Measurements from ENCODE around the gene HIPK2. TPM values are rescaled to one million over a fixed set of nuclear protein-coding genes. Genes with fewer than 3 reads are reported as not detected.

HIPK2 gene
- total RNA-seq, 1 experiment from 2014 or later = 30.7 TPM

GRCh38 chr7:139700505-139701235 is 77.1 kb downstream of the HIPK2 start:
- POLR2A ChIA-PET (ENCODE audit: low non-redundant PET) = no interaction called here
- Histone ChIP-seq H3K9me3 (ENCODE audit: low read depth, low read length, poor library complexity, severe bottlenecking) (no peaks in the 10 kb centered on the region), H3K4me3 (ENCODE audit: low read depth, low read length, poor library complexity, severe bottlenecking) (no peak overlapping the region), H3K27ac (ENCODE audit: low read depth, low read length, poor library complexity, severe bottlenecking) (no peak overlapping the region), H3K4me1 (ENCODE audit: insufficient read depth, low read length, poor library complexity, severe bottlenecking) (no peaks in the 10 kb centered on the region), H3K36me3 (ENCODE audit: insufficient read depth, low read length, poor library complexity, severe bottlenecking) (no peaks in the 10 kb centered on the region), H3K27me3 (replicated peaks; ENCODE audit: insufficient read depth, low read depth, low read length, poor library complexity) (no peaks in the 10 kb centered on the region)
- CTCF ChIA-PET = no interaction called here
- TF ChIP-seq CTCF (conservative IDR thresholded peaks at IDR 0.05; ENCODE audit: low read depth, low read length) = no peak
- no peak for TF ChIP-seq EZH2 (IDR thresholded peaks at IDR 0.05; ENCODE audit: borderline replicate concordance, low read depth, low read length, poor library complexity, severe bottlenecking)
- DNase-seq (ENCODE audit: low spot score) = no peak
- BruUV-seq (replicated peaks) = no TSS peak
- intact Hi-C loops (cut with micrococcal nuclease; ENCODE audit: unreplicated experiment) = no loop called here

GRCh38 chr7:139699640-139700504 is 77.9 kb downstream of the HIPK2 start:
- H3K27ac ChIP-seq (ENCODE audit: low read depth, low read length, poor library complexity, severe bottlenecking) = no peak overlapping the region
- no peak for DNase-seq (ENCODE audit: low spot score)
- no peaks in the 10 kb centered on the region for H3K9me3 ChIP-seq (ENCODE audit: low read depth, low read length, poor library complexity, severe bottlenecking)
- ChIA-PET POLR2A (ENCODE audit: low non-redundant PET) (no interaction called here), CTCF (no interaction called here)
- no peaks in the 10 kb centered on the region for H3K36me3 ChIP-seq (ENCODE audit: insufficient read depth, low read length, poor library complexity, severe bottlenecking)
- intact Hi-C loops (cut with micrococcal nuclease; ENCODE audit: unreplicated experiment) = no loop called here
- TF ChIP-seq EZH2 (IDR thresholded peaks at IDR 0.05; ENCODE audit: borderline replicate concordance, low read depth, low read length, poor library complexity, severe bottlenecking) (no peak), CTCF (conservative IDR thresholded peaks at IDR 0.05; ENCODE audit: low read depth, low read length) (no peak)
- BruUV-seq (replicated peaks) = no TSS peak
- no peaks in the 10 kb centered on the region for H3K4me1 ChIP-seq (ENCODE audit: insufficient read depth, low read length, poor library complexity, severe bottlenecking)
- H3K27me3 ChIP-seq (replicated peaks; ENCODE audit: insufficient read depth, low read depth, low read length, poor library complexity) = no peaks in the 10 kb centered on the region
- H3K4me3 ChIP-seq (ENCODE audit: low read depth, low read length, poor library complexity, severe bottlenecking) = no peak overlapping the region

GRCh38 chr7:139698844-139699243 is 79.0 kb downstream of the HIPK2 start:
- intact Hi-C loops (cut with micrococcal nuclease; ENCODE audit: unreplicated experiment) = no loop called here
- no peak overlapping the region for H3K27ac ChIP-seq (ENCODE audit: low read depth, low read length, poor library complexity, severe bottlenecking)
- CTCF ChIA-PET = no interaction called here
- POLR2A ChIA-PET (ENCODE audit: low non-redundant PET) = no interaction called here
- H3K36me3 ChIP-seq (ENCODE audit: insufficient read depth, low read length, poor library complexity, severe bottlenecking) = no peaks in the 10 kb centered on the region
- H3K4me1 ChIP-seq (ENCODE audit: insufficient read depth, low read length, poor library complexity, severe bottlenecking) = no peaks in the 10 kb centered on the region
- no TSS peak for BruUV-seq (replicated peaks)
- H3K9me3 ChIP-seq (ENCODE audit: low read depth, low read length, poor library complexity, severe bottlenecking) = no peaks in the 10 kb centered on the region
- H3K4me3 ChIP-seq (ENCODE audit: low read depth, low read length, poor library complexity, severe bottlenecking) = no peak overlapping the region
- DNase-seq (ENCODE audit: low spot score) = no peak
- H3K27me3 ChIP-seq (replicated peaks; ENCODE audit: insufficient read depth, low read depth, low read length, poor library complexity) = no peaks in the 10 kb centered on the region
- no peak for TF ChIP-seq EZH2 (IDR thresholded peaks at IDR 0.05; ENCODE audit: borderline replicate concordance, low read depth, low read length, poor library complexity, severe bottlenecking)
- TF ChIP-seq CTCF (conservative IDR thresholded peaks at IDR 0.05; ENCODE audit: low read depth, low read length) = no peak
